ENCODE data around the gene EEFSEC.

DNA sequence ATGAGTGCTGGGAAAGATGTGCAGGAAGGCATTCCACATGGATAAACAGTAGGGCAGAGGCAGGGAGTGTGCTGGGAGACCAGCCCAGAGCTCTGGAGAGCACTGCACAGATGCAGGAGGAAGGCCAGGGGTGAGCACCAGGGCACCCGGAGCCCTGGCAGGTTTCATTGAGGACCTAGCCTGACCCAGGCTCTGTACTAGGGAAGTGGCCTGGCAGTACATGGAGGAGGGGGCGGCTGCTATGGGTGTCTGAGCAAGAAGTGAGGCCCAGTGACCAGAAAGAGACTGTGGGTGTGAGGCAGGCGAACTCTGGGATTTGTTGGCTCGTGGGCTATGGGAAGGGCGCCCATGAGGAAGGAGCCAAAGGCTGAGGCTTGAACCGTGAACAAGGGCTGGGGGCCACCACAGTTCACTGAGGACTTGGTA, 174.3 kb downstream of the EEFSEC start:
- TF ChIP-seq, protein P1, sequence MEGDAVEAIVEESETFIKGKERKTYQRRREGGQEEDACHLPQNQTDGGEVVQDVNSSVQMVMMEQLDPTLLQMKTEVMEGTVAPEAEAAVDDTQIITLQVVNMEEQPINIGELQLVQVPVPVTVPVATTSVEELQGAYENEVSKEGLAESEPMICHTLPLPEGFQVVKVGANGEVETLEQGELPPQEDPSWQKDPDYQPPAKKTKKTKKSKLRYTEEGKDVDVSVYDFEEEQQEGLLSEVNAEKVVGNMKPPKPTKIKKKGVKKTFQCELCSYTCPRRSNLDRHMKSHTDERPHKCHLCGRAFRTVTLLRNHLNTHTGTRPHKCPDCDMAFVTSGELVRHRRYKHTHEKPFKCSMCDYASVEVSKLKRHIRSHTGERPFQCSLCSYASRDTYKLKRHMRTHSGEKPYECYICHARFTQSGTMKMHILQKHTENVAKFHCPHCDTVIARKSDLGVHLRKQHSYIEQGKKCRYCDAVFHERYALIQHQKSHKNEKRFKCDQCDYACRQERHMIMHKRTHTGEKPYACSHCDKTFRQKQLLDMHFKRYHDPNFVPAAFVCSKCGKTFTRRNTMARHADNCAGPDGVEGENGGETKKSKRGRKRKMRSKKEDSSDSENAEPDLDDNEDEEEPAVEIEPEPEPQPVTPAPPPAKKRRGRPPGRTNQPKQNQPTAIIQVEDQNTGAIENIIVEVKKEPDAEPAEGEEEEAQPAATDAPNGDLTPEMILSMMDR (IDR thresholded peaks at IDR 0.05), result no peak
- TF ChIP-seq POLR2A (IDR thresholded peaks at IDR 0.05), result no peak
